ENCODE measurements around the gene CASP1. TPM values are rescaled to one million over a fixed set of nuclear protein-coding genes. Genes with fewer than 3 reads are reported as not detected.
"Not testable (repeated sequence)": the region's sequence is repeated elsewhere in the genome, so short reads cannot be mapped to it uniquely, and the experiment has no call there.

CASP1 gene
- total RNA-seq: 25.0 TPM
- long read RNA-seq, transcript CASP1-202 (10 exons, 1,477 nt): major isoform, 9 of 29 reads
- long read RNA-seq, transcript CASP1-215 (9 exons, 2,001 nt): minor isoform, 5 of 29 reads
- long read RNA-seq, partial matches to known transcripts: 2 of 29 reads
- long read RNA-seq, other reads (novel, unspliced or antisense): 13 of 29 reads

DNA sequence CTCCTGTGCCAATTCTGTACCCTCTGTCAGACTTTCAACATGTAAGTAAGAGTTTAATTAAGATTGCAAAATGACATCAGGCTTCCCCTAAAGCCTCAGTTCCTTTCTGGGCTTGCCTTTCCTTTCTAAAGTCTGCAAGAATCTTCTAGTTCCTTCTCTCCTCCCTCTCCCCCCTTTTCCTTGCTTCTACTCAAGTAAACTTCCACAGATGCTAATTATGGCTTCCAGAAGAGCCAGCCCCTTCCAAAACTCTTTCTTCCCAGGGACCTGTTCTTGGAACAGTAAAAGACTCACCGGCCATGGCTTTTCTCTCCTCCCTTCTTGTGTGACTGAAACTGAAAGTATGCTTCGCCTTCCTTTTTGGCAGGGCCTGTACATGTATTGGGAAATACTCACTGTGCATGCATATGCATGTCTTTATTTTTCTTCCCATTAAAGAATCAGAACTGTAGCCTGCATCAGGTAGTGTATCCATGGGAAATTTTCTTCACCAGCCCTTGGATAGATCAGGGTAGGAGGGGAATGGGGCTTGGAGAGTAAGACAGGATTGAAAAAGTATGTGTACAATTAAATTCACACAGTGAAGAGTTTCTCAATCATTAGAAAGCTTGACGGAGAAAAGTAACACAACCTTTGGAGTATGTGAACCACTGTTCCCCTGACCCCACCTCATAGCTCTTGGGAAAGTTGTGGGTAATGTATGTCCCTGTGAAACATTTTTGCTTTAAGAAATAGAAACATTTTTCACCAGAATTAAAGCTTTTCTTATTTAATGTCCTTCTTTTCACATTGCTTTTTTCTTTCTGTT, at the start of gene CASP1:
Gene CASP1 (minus strand): TSS at position 332 of the 808 bp plus-strand sequence. CDS start 31 bp downstream, at position 301.
- no peak for DNase-seq (ENCODE audit: low spot score)

DNA sequence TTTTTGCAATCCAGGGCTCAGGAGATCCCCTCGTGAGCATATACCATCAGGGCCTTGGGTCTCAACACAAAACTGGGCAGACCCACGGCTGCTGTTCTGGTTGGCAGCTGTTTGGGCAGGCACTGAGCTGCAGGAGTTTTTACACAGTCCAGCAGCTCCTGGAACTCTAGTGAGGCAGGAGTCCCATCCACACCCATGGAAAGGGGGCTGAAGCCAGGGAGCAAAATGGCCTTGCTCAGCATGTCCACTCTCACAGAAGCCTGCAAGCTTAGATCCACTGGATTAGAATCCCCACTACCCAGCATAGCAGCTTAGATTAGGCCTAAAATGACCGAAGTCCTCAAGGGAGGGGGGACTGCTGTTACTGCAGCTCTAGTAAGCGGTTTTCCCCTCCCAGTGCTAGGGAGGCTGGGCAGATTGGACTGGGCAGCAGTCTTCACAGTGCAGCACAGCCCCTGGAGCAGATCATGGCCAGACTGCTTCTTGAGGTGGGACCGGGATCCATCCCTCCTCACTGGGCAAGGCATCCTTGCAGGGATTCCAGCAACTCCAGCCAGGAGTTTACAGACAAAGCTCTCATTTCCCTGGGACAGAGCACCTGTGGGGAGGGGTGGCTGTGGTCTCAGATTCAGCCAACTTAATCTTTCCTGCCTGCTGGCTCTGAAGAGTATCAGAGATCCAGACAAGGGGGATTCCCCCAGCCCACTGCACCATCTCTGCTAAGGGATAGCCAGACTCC, 46.6 kb upstream of the CASP1 start:
- no peak for DNase-seq (ENCODE audit: low spot score)

DNA sequence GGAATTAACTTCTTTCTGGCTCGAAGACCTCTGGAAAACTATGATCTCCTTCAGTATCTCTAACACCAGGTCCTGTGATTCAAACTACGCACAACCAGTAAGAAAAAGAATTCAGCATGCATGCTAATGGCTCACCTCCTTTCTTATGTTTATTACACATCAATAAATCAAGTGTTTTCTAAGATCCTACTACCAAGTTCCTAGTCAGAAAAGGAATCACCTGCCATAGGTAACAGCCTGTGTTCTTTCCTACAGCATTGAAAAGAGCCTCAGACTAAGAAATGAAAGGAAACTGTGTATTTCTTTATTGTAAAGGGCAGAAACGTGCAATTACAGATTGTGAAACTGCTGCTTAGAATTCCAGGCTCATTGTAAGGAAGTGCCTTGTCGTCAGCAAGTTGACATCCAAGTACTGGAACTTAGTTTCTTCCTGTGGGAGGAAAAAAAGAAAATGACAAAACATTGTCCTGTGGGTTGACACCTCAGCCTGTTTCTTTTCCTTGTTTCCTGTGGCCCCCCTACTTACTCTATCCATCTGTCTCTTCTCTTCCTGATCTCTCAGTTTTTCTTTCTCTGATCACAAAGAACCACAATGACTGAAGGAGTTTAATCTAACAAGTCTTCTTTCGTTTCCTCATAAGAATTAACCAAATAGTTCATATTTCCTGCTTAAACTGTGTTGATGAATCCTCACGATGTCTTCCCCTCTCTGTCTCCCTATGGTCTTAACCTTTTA, 45.4 kb upstream of the CASP1 start:
- not testable (repeated sequence) for DNase-seq (ENCODE audit: low spot score)

DNA sequence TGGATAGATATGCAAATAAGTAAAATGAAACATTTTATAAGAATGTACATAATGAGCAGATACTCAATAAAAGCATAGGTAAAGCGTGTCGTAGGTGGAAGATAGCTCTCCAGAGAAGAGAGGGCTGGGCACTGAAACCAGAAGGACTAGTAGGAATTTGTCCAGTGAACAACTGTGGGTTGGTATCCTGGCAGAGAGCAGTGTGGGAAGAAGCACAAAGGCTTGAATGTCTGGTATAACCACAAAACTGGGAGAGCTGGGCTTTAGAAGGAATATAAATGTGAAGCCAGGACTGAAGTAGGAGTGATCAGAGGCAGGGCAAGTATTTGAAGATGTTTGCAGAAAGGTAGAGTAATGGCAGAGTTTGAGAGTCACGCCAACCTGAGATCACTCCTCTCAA, 43.3 kb upstream of the CASP1 start:
- no peak for DNase-seq (ENCODE audit: low spot score)

- not testable (repeated sequence) for DNase-seq (ENCODE audit: low spot score)
Observed at GRCh38 chr11:105077141-105077790, 42.3 kb upstream of the CASP1 start.

DNA sequence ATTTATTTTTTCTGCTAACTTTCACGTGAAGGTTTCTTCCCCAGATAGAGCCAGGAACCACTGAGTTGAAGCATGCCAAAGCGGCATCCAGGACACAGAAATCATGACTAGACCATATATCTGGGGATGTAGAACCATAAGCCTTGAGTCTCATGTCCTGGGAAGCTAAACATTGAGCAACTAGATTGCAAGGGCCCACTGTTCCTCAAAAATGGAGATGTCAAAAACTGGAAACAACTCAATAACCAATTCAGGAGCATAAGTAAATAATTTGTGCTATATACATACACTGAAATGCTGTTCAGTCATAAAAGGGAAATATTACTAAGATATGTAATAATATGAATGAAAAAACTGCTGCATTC, 39.2 kb upstream of the CASP1 start:
- no peak for DNase-seq (ENCODE audit: low spot score)

DNA sequence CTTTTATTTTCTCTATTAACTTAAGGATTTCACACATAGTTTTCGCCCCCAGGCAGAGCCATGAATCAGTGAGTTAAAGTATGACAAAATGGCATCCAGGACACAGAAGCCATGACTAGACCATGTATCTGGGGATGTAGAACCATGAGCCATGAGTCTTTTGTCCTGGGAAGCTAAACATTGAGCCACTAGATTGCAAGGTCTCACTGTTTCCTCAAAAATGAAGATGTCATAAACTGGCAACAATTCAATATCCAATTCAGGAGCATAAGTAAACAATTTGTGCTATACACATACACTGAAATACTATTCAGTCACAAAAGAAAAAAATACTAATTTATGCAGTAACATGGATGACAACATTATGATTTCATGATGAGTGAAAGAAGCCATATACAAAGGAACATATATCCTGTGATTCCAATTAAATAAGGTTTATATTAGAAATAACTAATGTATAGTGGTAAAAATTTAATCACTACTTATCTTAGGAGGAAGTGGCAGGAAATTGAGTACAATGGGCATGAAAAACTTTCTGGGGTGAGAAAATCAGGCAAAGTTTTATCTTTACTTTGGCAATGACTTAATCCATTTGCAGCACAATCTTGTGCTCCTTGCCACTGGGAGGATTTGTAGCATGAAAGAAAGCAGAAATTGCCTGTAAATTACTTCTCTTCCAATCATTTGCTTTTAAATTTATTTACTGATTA, 38.7 kb upstream of the CASP1 start:
- DNase-seq (ENCODE audit: low spot score): no peak

DNA sequence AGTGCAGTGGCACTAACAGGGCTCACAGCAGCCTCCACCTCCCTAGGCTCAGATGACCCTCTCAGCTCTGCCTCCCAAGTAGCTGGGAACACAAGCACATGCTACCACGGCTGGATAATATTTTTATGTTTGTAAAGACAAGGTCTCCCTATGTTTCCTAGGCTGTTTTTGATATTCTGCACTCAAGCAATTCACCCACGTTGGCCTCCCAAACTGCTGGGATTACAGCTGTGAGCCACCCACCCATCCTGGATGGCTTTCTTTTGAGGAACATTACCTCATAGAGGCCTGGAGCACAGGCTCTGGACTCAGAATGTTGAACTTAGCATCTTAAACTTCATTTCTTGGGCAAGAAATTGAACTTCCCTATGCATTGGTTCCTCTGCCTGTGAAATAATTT, 37.1 kb upstream of the CASP1 start:
- not testable (repeated sequence) for DNase-seq (ENCODE audit: low spot score)

DNA sequence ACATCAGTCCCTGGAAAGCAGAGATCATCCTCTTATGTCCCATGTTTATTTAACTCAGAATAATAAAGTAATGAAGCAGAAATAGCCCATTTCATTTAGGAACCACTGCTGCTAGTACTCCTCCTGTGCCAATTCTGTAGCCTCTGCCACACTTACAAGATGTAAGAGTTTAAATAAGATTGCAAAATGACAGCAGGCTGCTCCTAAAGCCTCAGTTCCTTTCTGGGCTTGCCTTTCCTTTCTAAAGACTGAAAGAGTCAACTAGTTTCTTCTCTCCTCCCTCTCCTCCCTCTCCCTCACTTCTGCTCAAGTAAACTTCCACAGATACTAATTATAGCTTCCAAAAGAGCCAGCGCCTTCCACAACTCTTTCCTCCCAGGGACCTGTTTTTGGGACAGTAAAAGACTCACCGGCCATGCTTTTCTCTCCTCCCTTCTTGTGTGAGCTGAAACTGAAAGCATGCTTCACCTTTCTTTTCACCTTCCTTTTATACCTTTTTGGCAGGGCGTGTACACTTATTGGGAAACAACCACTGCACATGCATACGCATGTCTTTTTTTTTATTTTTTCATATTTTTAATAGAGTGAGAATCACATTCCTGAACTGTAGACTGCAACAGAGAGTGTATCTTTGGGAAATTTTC, 36.3 kb upstream of the CASP1 start:
- no peak for DNase-seq (ENCODE audit: low spot score)

DNA sequence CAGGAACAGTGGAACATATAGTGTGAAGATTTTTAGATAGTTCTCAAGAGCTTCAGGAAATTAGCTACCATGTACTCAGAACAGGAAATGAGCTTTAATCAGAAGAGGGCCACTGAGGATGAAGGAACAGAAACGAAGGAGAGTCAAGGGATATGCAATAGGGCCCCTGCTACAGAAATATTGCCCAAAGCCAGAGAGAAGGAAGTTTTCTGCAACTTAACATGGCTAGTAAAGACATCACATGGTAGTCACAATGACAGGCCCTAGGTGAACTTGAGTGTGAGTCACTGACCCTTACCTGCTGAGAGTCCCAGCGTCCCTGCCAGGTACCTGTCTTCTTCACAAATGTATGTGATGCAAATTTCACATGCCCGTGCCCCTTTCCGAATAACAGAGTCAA, 35.4 kb upstream of the CASP1 start:
- DNase-seq (ENCODE audit: low spot score): no peak

DNA sequence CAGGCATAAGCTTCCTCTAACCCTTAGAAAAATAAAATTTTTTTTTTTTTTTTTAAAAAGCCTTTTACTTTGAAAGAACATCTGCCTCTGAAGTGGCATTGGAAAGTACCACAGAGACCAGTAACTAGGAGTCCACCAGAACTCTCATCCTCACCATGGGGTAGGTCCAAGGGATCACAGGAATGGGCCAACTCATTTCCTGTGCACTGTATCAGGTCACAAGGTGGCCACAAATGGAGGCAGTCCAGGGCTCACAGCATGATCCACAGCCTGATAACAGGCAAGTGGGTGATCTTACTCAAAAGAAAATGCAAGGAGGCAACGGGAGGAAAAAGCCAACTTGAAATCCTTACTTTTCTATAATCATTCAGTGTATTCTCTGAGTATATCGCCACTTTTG, 34.8 kb upstream of the CASP1 start:
- not testable (repeated sequence) for DNase-seq (ENCODE audit: low spot score)

DNA sequence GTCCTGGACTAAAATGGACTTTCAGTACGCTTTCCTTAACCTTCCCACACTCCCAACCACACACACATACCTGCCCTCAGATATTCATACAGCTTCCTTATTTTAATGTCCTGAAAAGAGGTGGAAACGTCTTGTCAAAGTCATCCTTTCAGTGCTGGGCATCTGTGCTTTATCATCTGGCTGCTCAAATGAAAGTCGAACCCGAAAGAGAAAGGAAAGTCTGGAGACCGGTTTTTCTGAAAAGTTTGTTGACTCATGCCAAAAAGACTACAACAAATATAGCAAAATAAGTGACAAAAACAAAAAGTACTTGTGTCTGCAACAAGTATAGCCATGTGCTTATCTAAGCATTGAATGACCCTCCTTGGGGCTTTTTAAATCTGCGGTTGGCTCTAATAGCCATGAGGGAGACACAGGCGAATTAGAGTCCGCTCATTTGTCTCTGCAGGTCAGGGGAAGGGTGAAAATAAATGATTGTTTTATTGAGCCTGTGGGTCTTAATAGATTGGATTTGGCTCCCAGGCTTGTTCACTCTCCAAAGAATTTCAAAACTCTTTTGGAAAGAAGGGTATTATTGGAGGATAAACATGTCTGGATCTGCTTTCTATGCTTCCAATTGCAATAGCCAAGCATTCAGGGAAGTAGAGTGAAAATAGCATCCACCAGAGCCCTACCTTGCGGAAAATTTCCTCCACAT, 28.4 kb upstream of the CASP1 start:
- not testable (repeated sequence) for DNase-seq (ENCODE audit: low spot score)

DNA sequence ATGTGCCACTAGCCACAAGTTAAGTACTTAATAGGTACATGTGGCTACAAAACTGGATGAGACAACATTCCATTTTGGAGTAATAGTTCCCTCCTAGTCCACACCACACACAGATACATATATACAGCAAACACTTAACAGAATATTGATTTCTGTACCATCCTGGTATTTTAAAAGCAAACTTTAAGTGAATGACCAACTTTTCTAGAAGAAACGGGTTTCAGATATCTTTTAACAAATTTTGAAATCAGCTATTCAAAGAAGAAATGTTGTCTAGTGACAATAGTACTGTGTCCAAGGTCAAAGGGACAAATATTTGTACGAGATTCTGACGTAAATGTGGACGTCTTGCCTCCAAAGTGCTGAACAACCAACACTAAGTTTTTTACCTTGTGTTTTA, 22.5 kb upstream of the CASP1 start:
- no peak for DNase-seq (ENCODE audit: low spot score)

- no peak for DNase-seq (ENCODE audit: low spot score)
Observed at GRCh38 chr11:105056446-105056845, 21.5 kb upstream of the CASP1 start.

DNA sequence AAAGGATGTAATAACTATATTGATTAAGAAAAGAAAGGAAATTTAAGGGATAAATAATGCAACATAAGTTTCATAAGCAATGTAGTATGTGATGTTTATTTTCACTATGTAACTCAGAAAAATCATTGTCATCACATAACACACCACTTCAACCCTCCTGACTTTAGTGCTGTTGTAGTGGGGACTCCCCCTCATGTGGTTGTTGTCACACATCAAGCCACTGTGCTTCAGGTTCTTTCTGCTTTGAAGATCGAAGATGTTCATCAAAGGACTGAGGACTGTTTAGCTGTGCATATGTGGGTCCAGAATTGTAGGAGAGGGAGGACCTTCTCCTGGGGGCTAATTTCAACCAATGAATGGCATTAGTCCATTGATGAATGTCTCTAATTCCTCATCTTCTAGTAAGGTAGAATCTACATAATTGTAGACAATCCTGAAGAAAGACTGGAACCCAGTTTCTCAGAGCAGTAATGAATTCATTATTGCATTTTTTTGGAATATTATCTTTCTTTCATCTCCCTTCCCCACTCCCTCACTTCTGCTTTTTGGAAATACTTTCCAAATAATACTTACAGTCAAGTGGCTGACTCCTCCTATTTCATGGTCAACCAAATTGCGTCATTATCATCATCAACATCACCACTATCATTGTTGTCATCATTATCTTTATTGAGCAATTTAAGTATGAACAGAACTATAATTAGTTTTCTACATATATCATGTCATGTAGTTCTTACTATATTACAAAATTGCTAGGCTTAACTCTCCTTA, 20.0 kb upstream of the CASP1 start:
- no peak for DNase-seq (ENCODE audit: low spot score)

GRCh38 chr11:105052487-105052886, 17.5 kb upstream of the CASP1 start:
- DNase-seq (ENCODE audit: low spot score): no peak

DNA sequence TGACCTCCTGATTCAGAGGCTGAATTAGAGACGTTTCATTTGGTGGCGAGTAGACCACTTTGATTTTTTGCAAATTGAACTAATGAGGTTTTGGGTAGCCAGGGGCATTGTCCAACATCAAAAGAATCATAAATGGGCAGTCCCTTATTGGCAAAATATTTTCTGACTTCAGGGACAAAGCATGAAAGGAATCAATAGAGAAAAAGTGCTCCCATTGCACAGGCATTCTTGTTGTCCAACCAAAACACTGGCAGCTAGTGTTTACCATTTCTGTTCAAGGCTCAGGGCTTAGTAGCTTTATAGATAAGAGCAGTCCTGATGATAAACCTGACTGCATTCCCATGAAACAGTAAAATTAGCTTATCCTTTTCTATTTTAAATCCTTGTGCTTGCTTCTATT, 16.6 kb upstream of the CASP1 start:
- DNase-seq (ENCODE audit: low spot score): no peak

GRCh38 chr11:105049481-105049880, 14.5 kb upstream of the CASP1 start:
- no peak for DNase-seq (ENCODE audit: low spot score)
